ENCODE measurements around the gene RMC1.

Gene RMC1

DNA sequence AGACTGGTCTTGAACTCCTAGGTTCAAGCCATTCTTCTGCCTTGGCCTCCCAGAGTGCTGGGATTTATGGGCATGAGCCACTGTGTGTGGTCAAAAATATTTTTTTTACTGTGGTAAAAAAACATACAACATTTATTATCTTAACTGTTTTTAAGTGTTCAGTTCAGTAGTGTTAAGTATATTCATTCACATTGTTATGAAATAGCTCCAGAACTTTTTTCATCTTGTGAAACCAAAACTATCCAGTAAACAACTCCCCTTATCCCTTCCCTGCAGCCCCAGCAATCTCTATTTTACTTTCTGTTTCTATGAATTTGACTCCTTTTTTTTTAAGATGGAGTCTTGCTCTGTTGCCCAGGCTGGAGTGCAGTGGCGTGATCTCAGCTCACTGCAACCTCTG is 9.3 kb downstream of the RMC1 start:
- no peak overlapping the region for H3K4me3 ChIP-seq (ENCODE audit: low read length)
- TF ChIP-seq, protein P1, sequence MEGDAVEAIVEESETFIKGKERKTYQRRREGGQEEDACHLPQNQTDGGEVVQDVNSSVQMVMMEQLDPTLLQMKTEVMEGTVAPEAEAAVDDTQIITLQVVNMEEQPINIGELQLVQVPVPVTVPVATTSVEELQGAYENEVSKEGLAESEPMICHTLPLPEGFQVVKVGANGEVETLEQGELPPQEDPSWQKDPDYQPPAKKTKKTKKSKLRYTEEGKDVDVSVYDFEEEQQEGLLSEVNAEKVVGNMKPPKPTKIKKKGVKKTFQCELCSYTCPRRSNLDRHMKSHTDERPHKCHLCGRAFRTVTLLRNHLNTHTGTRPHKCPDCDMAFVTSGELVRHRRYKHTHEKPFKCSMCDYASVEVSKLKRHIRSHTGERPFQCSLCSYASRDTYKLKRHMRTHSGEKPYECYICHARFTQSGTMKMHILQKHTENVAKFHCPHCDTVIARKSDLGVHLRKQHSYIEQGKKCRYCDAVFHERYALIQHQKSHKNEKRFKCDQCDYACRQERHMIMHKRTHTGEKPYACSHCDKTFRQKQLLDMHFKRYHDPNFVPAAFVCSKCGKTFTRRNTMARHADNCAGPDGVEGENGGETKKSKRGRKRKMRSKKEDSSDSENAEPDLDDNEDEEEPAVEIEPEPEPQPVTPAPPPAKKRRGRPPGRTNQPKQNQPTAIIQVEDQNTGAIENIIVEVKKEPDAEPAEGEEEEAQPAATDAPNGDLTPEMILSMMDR (IDR thresholded peaks at IDR 0.05; ENCODE audit: insufficient read depth, low read depth, low read length, missing control alignments): no peak
- DNase-seq (ENCODE audit: low read depth): no peak

DNA sequence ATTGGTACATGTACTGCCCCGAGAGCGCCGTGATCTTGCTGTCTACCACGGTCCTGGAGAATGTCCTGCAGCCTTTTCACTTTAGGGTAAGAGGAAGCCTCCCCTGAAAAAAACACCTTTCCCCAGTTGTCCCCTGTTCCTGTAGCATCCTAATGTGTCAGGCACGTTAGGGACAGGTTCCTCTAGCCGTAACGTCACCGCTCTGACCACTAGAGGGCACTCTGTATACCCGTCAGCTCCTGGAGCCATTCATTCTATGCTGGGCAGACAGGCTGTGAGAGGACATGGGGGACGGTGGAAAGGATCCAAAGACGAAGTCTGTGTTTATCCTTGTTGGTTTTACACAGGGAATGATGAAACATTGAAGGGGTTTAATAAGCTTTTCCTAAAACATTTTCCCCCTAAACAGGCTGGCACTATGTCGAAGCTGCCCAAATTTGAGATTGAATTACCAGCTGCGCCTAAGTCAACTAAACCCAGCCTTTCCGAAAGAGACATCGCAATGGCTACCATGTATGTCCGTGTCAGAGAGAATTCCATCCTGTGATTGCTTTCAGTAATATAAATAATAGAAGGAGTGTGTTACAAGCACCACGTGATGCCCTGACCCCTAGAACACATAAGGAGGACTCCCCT is 12.7 kb downstream of the RMC1 start:
- peak; percentile 80 for DNase-seq (ENCODE audit: low read depth)
- H3K4me3 ChIP-seq (ENCODE audit: low read length): no peak overlapping the region
- TF ChIP-seq, protein P1 (IDR thresholded peaks at IDR 0.05; ENCODE audit: insufficient read depth, low read depth, low read length, missing control alignments): peak; percentile 94

DNA sequence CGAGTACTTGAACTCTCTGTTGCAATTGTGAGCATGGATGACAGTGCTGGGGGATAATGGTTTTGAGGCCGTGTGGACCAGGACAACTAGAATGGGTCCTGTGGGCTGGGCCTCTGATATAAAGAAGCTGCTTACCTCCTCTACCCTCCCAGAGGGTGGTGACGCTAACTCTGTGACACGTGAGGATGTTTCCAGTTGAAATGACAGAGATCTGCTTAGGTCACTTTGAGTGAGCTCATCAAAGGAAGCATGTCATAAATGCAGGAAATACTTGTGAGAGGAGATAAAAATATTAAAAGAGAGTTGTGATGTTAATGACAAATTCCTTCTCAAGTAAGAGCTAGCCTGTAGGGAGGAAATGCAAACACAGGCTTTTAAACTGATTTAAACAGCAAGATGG is 16.4 kb downstream of the RMC1 start:
- TF ChIP-seq, protein P1 (IDR thresholded peaks at IDR 0.05; ENCODE audit: insufficient read depth, low read depth, low read length, missing control alignments): no peak
- no peak overlapping the region for H3K4me3 ChIP-seq (ENCODE audit: low read length)
- DNase-seq (ENCODE audit: low read depth): no peak

DNA sequence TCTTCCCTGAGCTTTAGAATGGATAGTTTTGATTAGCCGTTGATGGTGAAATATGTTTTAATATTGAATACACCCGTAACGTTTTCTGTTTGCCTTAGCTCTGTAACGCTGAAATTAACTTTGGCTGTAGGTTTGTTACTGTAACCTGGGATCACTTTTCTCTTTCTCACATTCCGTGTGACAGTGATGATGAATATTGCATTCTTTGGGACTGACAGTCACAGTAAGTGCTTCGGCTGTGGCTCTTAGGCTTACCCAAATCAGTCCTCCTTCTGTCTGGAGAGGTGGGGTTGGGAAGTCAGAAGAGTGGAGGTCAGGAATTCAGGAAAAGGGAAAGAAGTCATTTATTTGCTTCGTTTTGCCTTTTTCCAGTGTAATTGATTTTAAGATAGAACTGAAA is 18.0 kb downstream of the RMC1 start:
- TF ChIP-seq, protein P1 (IDR thresholded peaks at IDR 0.05; ENCODE audit: insufficient read depth, low read depth, low read length, missing control alignments): no peak

DNA sequence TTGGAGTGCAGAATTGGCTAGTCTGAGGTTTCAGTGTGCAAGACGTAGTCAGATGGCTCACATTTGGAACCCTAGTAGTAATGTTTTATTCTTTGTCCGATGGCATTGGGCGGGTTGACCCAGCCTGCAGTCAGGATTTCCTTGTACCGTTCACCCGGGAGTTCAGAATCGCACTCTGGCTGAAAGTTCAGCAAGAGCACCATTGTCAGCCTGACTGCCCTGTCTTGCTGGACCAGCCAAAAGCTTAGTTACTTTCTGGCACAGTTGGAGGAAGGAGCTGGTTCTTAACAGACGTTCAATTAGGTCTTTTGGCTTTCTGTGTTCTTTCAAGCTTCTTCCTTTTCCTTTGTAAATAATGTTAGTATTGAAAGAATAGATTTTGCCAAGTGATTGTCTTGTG is 18.6 kb downstream of the RMC1 start:
- TF ChIP-seq, protein P1 (IDR thresholded peaks at IDR 0.05; ENCODE audit: insufficient read depth, low read depth, low read length, missing control alignments): no peak
- no peak overlapping the region for H3K4me3 ChIP-seq (ENCODE audit: low read length)
- no peak for DNase-seq (ENCODE audit: low read depth)

More for the DNA sequence above, 18.0 kb downstream of the RMC1 start:
- DNase-seq (ENCODE audit: low read depth): no peak
- H3K4me3 ChIP-seq (ENCODE audit: low read length): no peak overlapping the region

DNA sequence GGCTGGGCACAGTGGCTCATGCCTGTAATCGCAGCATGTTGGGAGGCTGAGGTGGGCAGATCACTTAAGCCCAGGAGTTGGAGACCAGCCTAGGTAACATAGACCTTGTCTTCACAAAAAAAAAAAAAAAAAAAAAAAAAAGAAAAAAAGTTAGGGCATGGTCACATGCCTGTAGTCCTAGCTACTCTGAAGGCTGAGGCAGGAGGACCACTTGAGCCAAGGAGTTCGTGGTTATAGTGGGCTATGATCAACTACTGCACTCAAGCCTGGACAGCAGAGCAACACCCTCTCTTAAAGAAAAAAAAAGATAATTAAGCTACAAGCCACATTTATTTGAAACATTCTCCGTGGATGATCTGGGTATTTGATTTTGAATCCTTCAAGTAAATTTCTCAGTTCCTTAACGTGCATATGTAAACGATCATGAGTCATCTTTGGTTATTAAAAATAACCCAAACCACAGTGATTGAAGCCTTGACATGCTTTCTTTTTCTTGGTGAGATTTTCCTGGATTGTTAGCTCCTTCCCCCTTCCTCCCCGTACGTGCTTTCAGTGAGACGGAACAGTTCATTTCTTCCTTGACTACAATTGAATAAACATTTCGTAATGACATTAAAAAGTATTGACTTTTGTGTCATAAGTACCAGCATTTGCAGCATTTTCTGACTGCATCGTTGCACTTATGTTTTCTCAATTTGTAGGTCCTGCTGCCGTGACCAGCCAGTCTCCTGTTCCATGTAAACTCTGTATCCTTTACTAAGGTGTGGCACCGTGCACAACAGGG is 20.3 kb downstream of the RMC1 start:
- peak; percentile 51 for DNase-seq (ENCODE audit: low read depth)
- TF ChIP-seq, protein P1 (IDR thresholded peaks at IDR 0.05; ENCODE audit: insufficient read depth, low read depth, low read length, missing control alignments): no peak
- no peak overlapping the region for H3K4me3 ChIP-seq (ENCODE audit: low read length)
